CD14-positive monocyte (primary cell): Measurements from ENCODE around the gene RNF212. TPM values are rescaled to one million over a fixed set of nuclear protein-coding genes. Genes with fewer than 3 reads are reported as not detected.

ENCODE experiments used
- DNase-seq, 3 donors: peaks; one replicate each; pipeline ENCODE4 v3.0.0-alpha.2; 2011 to 2022
- H2AFZ ChIP-seq: 2 replicates; pipeline ENCODE4 v1.6.0; 2012; ENCODE audit warnings: mild to moderate bottlenecking, low read depth, low read length, inconsistent platforms; ENCODE audit not compliant: insufficient read depth, poor library complexity, severe bottlenecking
- H3K27ac ChIP-seq, 2 donors: 1 replicate in 1 of 2; 2 replicates in 1 of 2; pipeline ENCODE4 v1.5.1; 2012 to 2013; ENCODE audit warnings: low read length in 2 of 2, control low read depth in 1 of 2, inconsistent platforms in 1 of 2, low read depth in 1 of 2, mild to moderate bottlenecking in 1 of 2
- H3K27me3 ChIP-seq, 2 donors: one replicate each; pipeline versions ENCODE4 v1.6.0 to v1.6.1; 2011 to 2013; ENCODE audit warnings: low read length in 2 of 2; ENCODE audit not compliant: control insufficient read depth in 2 of 2, insufficient read depth in 2 of 2
- H3K36me3 ChIP-seq, 2 donors: replicated peaks in 1 of 2; 1 replicate in 1 of 2; 2 replicates in 1 of 2; pipeline versions ENCODE4 v1.5.1 to v1.6.1; 2012 to 2013; ENCODE audit warnings: low read length in 2 of 2, control low read depth in 1 of 2, inconsistent platforms in 1 of 2, mild to moderate bottlenecking in 1 of 2; ENCODE audit not compliant: insufficient read depth in 2 of 2, control insufficient read depth in 1 of 2
- H3K4me1 ChIP-seq, 2 donors: 1 replicate in 1 of 2; 2 replicates in 1 of 2; pipeline versions ENCODE4 v1.5.1 to v1.6.1; 2012 to 2013; ENCODE audit warnings: low read length in 2 of 2, control low read depth in 1 of 2, inconsistent platforms in 1 of 2, mild to moderate bottlenecking in 1 of 2, moderate library complexity in 1 of 2; ENCODE audit not compliant: insufficient read depth in 2 of 2, control insufficient read depth in 1 of 2
- H3K4me2 ChIP-seq: replicated peaks from 2 replicates; pipeline ENCODE3; 2012; ENCODE audit warnings: low read length, moderate library complexity, mild to moderate bottlenecking; ENCODE audit not compliant: poor library complexity, severe bottlenecking; ENCODE audit errors: extremely low read depth
- H3K4me3 ChIP-seq, 3 experiments: fragments of 200-600 bp in 1 of 3; sonication (generic) in 1 of 3; replicated peaks in 1 of 3; 1 replicate in 2 of 3; 2 replicates in 1 of 3; pipeline ENCODE4 v1.5.1; 2011 to 2013; ENCODE audit warnings: low read length in 3 of 3, mild to moderate bottlenecking in 3 of 3, control low read depth in 2 of 3, low read depth in 2 of 3, inconsistent platforms in 1 of 3, moderate library complexity in 1 of 3
- H3K79me2 ChIP-seq: 2 replicates; pipeline ENCODE4 v1.6.0; 2012; ENCODE audit warnings: mild to moderate bottlenecking, control low read depth, inconsistent platforms, low read length, moderate library complexity; ENCODE audit not compliant: insufficient read depth
- H3K9ac ChIP-seq: 2 replicates; pipeline ENCODE4 v1.6.0; 2017; ENCODE audit warnings: low read length, mild to moderate bottlenecking; ENCODE audit not compliant: insufficient read depth, poor library complexity, severe bottlenecking
- H3K9me3 ChIP-seq, 2 donors: replicated peaks in 1 of 2; 1 replicate in 1 of 2; 2 replicates in 1 of 2; pipeline versions ENCODE4 v1.5.1 to v1.6.1; 2012 to 2013; ENCODE audit warnings: low read length in 2 of 2, control low read depth in 1 of 2; ENCODE audit not compliant: control insufficient read depth in 1 of 2, insufficient read depth in 1 of 2
- H4K20me1 ChIP-seq: 2 replicates; pipeline ENCODE4 v1.6.0; 2012; ENCODE audit warnings: mild to moderate bottlenecking, low read length, control low read depth, moderate library complexity; ENCODE audit not compliant: insufficient read depth
- H3K27ac Mint-ChIP-seq, 7 donors: one replicate each; pipeline ENCODE4 v1.8.0; 2020; ENCODE audit warnings: mild to moderate bottlenecking in 7 of 7, mixed read lengths in 7 of 7, moderate library complexity in 6 of 7, inconsistent platforms in 2 of 7
- H3K27me3 Mint-ChIP-seq, 3 donors: one replicate each; pipeline ENCODE4 v1.8.0; 2021 to 2022; ENCODE audit warnings: low read depth in 3 of 3, mild to moderate bottlenecking in 3 of 3, mixed read lengths in 3 of 3, moderate library complexity in 3 of 3, inconsistent platforms in 1 of 3
- H3K36me3 Mint-ChIP-seq, 2 donors: one replicate each; pipeline ENCODE4 v1.8.0; 2020; ENCODE audit warnings: mixed read lengths in 2 of 2, inconsistent platforms in 1 of 2, mild to moderate bottlenecking in 1 of 2
- H3K4me1 Mint-ChIP-seq: one replicate; pipeline ENCODE4 v1.8.0; 2020; ENCODE audit warnings: mild to moderate bottlenecking, mixed read lengths
- H3K4me3 Mint-ChIP-seq, 2 donors: one replicate each; pipeline ENCODE4 v1.8.0; 2020; ENCODE audit warnings: mild to moderate bottlenecking in 2 of 2, mixed read lengths in 2 of 2, moderate library complexity in 1 of 2
- H3K9me3 Mint-ChIP-seq, 7 donors: one replicate each; pipeline ENCODE4 v1.8.0; 2020 to 2022; ENCODE audit warnings: mixed read lengths in 7 of 7, mild to moderate bottlenecking in 6 of 7, moderate library complexity in 6 of 7, inconsistent platforms in 2 of 7
- WGBS: methylation state at CpG from one replicate; pipeline ENCODE4 v1.1.5; 2013; ENCODE audit warnings: missing lambda C conversion rate; ENCODE audit not compliant: insufficient coverage; 5-methylcytosine and 5-hydroxymethylcytosine counted together
- intact Hi-C, 2 donors: fragments of 100-400 bp; cut with micrococcal nuclease; formaldehyde crosslinking; loops; one replicate each; pipeline versions ENCODE4 v1.15.0 to v1.15.1; 2023
- polyA plus RNA-seq, 3 donors: library from polyadenylated mRNA; depleted of rRNA in 1 of 3; unstranded in 2 of 3; stranded (reverse) in 1 of 3; fragments of 300-500 nt in 2 of 3; fragments of >200 nt in 1 of 3; fragmentation: Illumina TruSeq in 2 of 3; gene quantifications; 1 replicate in 2 of 3; 2 replicates in 1 of 3; pipeline ENCODE4 v1.2.3, GENCODE V29; 2012 to 2021
- TF ChIP-seq, protein P1 (sequence below): fragments of 200-600 bp; IDR thresholded peaks from one replicate; pipeline ENCODE4 v1.8.0; 2022; ENCODE audit warnings: antibody characterized with exemption, mild to moderate bottlenecking

RNF212 gene
- polyA plus RNA-seq, 3 donors = 0.17 to 0.83 TPM; not detected in 1

DNA sequence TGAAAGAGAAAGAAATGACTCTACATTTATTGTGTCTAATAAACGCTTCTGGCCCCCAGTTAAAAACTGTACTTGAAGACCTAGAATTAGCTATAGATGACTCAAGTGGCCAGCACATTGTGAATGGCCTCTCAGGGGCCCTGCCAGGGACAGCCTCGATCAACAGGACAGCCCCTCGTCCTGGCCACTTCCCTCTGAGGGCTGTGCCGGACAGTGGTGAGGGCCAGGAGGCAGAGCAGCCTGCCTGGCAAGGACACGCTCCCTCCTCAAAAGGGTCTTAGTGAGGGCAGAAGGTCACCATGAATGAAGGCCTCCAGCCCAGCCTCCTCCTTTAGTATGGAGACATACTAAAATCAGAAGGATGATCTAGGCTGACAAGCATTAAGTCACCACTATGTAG, 16.5 kb downstream of the RNF212 start:
- no peaks in the 10 kb centered on the region for H3K36me3 Mint-ChIP-seq
- no peaks in the 10 kb centered on the region for H3K4me1 ChIP-seq
- H3K9ac ChIP-seq = no peak overlapping the region
- no peaks in the 10 kb centered on the region for H4K20me1 ChIP-seq
- TF ChIP-seq, protein P1, sequence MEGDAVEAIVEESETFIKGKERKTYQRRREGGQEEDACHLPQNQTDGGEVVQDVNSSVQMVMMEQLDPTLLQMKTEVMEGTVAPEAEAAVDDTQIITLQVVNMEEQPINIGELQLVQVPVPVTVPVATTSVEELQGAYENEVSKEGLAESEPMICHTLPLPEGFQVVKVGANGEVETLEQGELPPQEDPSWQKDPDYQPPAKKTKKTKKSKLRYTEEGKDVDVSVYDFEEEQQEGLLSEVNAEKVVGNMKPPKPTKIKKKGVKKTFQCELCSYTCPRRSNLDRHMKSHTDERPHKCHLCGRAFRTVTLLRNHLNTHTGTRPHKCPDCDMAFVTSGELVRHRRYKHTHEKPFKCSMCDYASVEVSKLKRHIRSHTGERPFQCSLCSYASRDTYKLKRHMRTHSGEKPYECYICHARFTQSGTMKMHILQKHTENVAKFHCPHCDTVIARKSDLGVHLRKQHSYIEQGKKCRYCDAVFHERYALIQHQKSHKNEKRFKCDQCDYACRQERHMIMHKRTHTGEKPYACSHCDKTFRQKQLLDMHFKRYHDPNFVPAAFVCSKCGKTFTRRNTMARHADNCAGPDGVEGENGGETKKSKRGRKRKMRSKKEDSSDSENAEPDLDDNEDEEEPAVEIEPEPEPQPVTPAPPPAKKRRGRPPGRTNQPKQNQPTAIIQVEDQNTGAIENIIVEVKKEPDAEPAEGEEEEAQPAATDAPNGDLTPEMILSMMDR = no peak
- no peaks in the 10 kb centered on the region for H3K9me3 ChIP-seq
- H3K4me2 ChIP-seq = no peak overlapping the region
- no peak for DNase-seq
- H3K27ac ChIP-seq = no peak overlapping the region
- WGBS = 100% methylated on average over 3 of the region's 5 CpGs
- H3K9me3 Mint-ChIP-seq = peaks cover 0 to 3% (median 0%) of the 10 kb centered on the region in 7 donors
- H3K27me3 ChIP-seq = no peaks in the 10 kb centered on the region
- H3K4me3 Mint-ChIP-seq = no peak overlapping the region
- H2AFZ ChIP-seq = no peak overlapping the region
- no peak overlapping the region for H3K27ac Mint-ChIP-seq
- no peaks in the 10 kb centered on the region for H3K36me3 ChIP-seq
- H3K4me3 ChIP-seq = no peak overlapping the region
- no peaks in the 10 kb centered on the region for H3K4me1 Mint-ChIP-seq
- H3K27me3 Mint-ChIP-seq = peaks cover 2 to 9% (median 5%) of the 10 kb centered on the region in 3 donors
- H3K79me2 ChIP-seq = no peaks in the 10 kb centered on the region
- intact Hi-C loops = no loop called here

DNA sequence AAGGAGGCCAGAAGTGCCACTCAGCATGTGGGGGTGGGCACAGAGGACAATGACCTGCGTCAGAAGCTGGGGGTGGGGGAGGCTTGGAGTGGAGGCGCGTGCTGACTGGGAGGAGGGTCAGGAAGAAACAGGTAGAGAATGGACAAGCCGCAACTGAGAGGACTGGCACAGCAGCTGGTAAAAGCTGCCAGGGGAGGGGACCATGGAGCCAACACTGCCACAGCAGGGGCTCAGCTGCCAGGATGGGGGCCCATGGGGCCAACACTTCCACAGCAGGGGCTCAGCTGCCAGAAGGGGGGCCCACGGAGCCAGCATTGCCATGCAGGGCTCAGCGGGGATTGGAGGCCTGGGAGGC, 19.1 kb downstream of the RNF212 start:
- 83% methylated on average over 6 of the region's 6 CpGs for WGBS
- no peak overlapping the region for H3K4me2 ChIP-seq
- no peak overlapping the region for H3K9ac ChIP-seq
- no peaks in the 10 kb centered on the region for H3K79me2 ChIP-seq
- no peak overlapping the region for H3K4me3 ChIP-seq
- no peaks in the 10 kb centered on the region for H3K4me1 ChIP-seq
- H3K9me3 Mint-ChIP-seq = peaks cover 4 to 10% (median 8%) of the 10 kb centered on the region in 7 donors
- H3K27ac ChIP-seq = no peak overlapping the region
- H3K36me3 ChIP-seq = no peaks in the 10 kb centered on the region
- no peaks in the 10 kb centered on the region for H3K36me3 Mint-ChIP-seq
- H2AFZ ChIP-seq = no peak overlapping the region
- H3K27me3 ChIP-seq = no peaks in the 10 kb centered on the region
- no peak for DNase-seq
- no peaks in the 10 kb centered on the region for H3K4me1 Mint-ChIP-seq
- intact Hi-C loops = no loop called here
- TF ChIP-seq, protein P1 = no peak
- H4K20me1 ChIP-seq = no peaks in the 10 kb centered on the region
- no peak overlapping the region for H3K27ac Mint-ChIP-seq
- H3K9me3 ChIP-seq = peaks cover 7 to 8% of the 10 kb centered on the region in 2 donors
- H3K4me3 Mint-ChIP-seq = no peak overlapping the region
- H3K27me3 Mint-ChIP-seq = peaks cover 3 to 5% (median 3%) of the 10 kb centered on the region in 3 donors
